Activated CD4-positive, alpha-beta T cell treated with anti-CD3 and anti-CD28 coated beads, Interleukin-2, amount 50 U/mL, for 1 hour (primary cell): ENCODE results near the gene TRPM4.
"Not testable (repeated sequence)": the region's sequence is repeated elsewhere in the genome, so short reads cannot be mapped to it uniquely, and the experiment has no call there.

Source experiments
- DNase-seq: peaks from one replicate; pipeline ENCODE4 v3.0.0-alpha.2; 2020

TRPM4 gene

GRCh38 chr19:49127674-49128544, 29.7 kb upstream of the TRPM4 start:
- DNase-seq: peak; percentile 94

GRCh38 chr19:49128545-49129237, 28.9 kb upstream of the TRPM4 start:
- DNase-seq: no peak

GRCh38 chr19:49129238-49129583, 28.4 kb upstream of the TRPM4 start:
- no peak for DNase-seq

GRCh38 chr19:49130325-49130724, 27.3 kb upstream of the TRPM4 start:
- no peak for DNase-seq

- peak; percentile 32 for DNase-seq
Observed at GRCh38 chr19:49132974-49133609, 24.5 kb upstream of the TRPM4 start.

- peak; percentile 53 for DNase-seq
Observed at GRCh38 chr19:49133621-49134454, 23.8 kb upstream of the TRPM4 start.

GRCh38 chr19:49135686-49136085, 21.9 kb upstream of the TRPM4 start:
- DNase-seq: no peak

GRCh38 chr19:49136771-49137171, 20.8 kb upstream of the TRPM4 start:
- no peak for DNase-seq

GRCh38 chr19:49140951-49141350, 16.6 kb upstream of the TRPM4 start:
- DNase-seq: no peak

- no peak for DNase-seq
Observed at GRCh38 chr19:49141352-49141751, 16.2 kb upstream of the TRPM4 start.

GRCh38 chr19:49142866-49143335, 14.7 kb upstream of the TRPM4 start:
- DNase-seq: peak; percentile 41

GRCh38 chr19:49145573-49146407, 11.8 kb upstream of the TRPM4 start:
- DNase-seq: peak; percentile 78

- DNase-seq: not testable (repeated sequence)
Observed at GRCh38 chr19:49146408-49146770, 11.2 kb upstream of the TRPM4 start.

- DNase-seq: no peak
Observed at GRCh38 chr19:49148044-49148682, 9.4 kb upstream of the TRPM4 start.

GRCh38 chr19:49148784-49149651, 8.6 kb upstream of the TRPM4 start:
- DNase-seq: peak; percentile 81

- DNase-seq: no peak
Observed at GRCh38 chr19:49149652-49150105, 7.9 kb upstream of the TRPM4 start.

GRCh38 chr19:49150106-49150943, 7.3 kb upstream of the TRPM4 start:
- no peak for DNase-seq

- no peak for DNase-seq
Observed at GRCh38 chr19:49150944-49151243, 6.7 kb upstream of the TRPM4 start.
